ENCODE results near the gene LHFPL6. TPM values are rescaled to one million over a fixed set of nuclear protein-coding genes. Genes with fewer than 3 reads are reported as not detected.

LHFPL6 gene
- total and polyA plus RNA-seq, 9 of the 15 experiments (the other 6 are each of a cell fraction or from before 2014, with no cell fraction given): 0.18 TPM; not detected in 8

DNA sequence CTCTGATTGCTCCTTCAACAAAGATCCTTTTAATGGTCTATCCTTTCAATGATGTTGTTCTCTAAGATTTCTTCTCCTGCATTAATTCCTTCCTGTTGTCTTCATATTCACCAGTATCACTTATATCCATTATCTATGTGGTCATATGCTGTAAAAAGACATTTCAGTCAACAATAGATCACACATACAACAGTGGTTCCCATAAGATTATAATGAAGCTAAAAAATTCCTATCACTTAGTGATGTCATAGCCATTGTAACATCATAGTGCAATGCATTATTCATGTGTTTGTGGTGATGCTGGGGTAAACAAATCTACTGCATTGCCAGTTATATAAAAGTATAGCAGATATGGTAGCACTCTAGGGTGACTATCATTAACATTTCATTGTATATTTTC is 266.1 kb downstream of the LHFPL6 start:
- in situ Hi-C loops (cut with MboI) (no loop called here), intact Hi-C loops (cut with micrococcal nuclease) (no loop called here)
- Histone ChIP-seq H3K9me3 (replicated peaks; ENCODE audit: control insufficient read depth, insufficient read depth, low read depth, low read length) (no peaks in the 10 kb centered on the region), H3K4me2 (ENCODE audit: insufficient read depth, low read length) (no peak overlapping the region), H3K36me3 (ENCODE audit: control insufficient read depth, insufficient read depth, low read length) (no peaks in the 10 kb centered on the region), H3K4me3 (no peak overlapping the region), H3K79me2 (ENCODE audit: control insufficient read depth, insufficient read depth, low read length) (no peaks in the 10 kb centered on the region), H3K4me1 (replicated peaks in 1 of 2; ENCODE audit: control insufficient read depth in 2 of 2, insufficient read depth in 2 of 2, low read length in 2 of 2) (no peaks in the 10 kb centered on the region), H4K20me1 (replicated peaks; ENCODE audit: control insufficient read depth, insufficient read depth, low read length) (no peaks in the 10 kb centered on the region), H3K9me1 (ENCODE audit: control insufficient read depth, insufficient read depth, low read length) (no peaks in the 10 kb centered on the region), H3K27me3 (ENCODE audit: control insufficient read depth in 2 of 2, insufficient read depth in 2 of 2, low read length in 2 of 2) (no peaks in the 10 kb centered on the region), H3K9ac (ENCODE audit: insufficient read depth in 1 of 2, low read depth in 2 of 2, low read length in 2 of 2) (no peak overlapping the region), H2AFZ (ENCODE audit: low read depth, low read length) (no peak overlapping the region), H3K27ac (ENCODE audit: extremely low read depth, low read depth, low read length) (no peak overlapping the region)
- BruUV-seq (replicated peaks): no TSS peak
- FAIRE-seq (no peak), ATAC-seq (no peak), DNase-seq (ENCODE audit: extremely low read depth in 1 of 4, low spot score in 3 of 4) (no peak)
- CTCF ChIA-PET (ENCODE audit: low intra/inter-chr PET ratio): no interaction called here
- POLR2A ChIA-PET: no interaction called here
- TF ChIP-seq ZNF140 (CRISPR knock-in tag; IDR thresholded peaks at IDR 0.05) (no peak), ZNF609 (CRISPR knock-in tag; IDR thresholded peaks at IDR 0.05; ENCODE audit: borderline replicate concordance) (no peak), SRSF7 (optimal IDR thresholded peaks at IDR 0.05; ENCODE audit: low read depth, low read length) (no peak), ZNF12 (CRISPR knock-in tag; IDR thresholded peaks at IDR 0.05) (no peak), CBFB (CRISPR knock-in tag; IDR thresholded peaks at IDR 0.05) (no peak), ZNF668 (CRISPR knock-in tag; IDR thresholded peaks at IDR 0.05) (no peak), STAT5B (CRISPR knock-in tag; IDR thresholded peaks at IDR 0.05) (no peak), ZNF696 (CRISPR knock-in tag; conservative IDR thresholded peaks at IDR 0.05) (no peak), NFXL1 (CRISPR knock-in tag; IDR thresholded peaks at IDR 0.05) (no peak)
- TF ChIP-seq, protein P1, sequence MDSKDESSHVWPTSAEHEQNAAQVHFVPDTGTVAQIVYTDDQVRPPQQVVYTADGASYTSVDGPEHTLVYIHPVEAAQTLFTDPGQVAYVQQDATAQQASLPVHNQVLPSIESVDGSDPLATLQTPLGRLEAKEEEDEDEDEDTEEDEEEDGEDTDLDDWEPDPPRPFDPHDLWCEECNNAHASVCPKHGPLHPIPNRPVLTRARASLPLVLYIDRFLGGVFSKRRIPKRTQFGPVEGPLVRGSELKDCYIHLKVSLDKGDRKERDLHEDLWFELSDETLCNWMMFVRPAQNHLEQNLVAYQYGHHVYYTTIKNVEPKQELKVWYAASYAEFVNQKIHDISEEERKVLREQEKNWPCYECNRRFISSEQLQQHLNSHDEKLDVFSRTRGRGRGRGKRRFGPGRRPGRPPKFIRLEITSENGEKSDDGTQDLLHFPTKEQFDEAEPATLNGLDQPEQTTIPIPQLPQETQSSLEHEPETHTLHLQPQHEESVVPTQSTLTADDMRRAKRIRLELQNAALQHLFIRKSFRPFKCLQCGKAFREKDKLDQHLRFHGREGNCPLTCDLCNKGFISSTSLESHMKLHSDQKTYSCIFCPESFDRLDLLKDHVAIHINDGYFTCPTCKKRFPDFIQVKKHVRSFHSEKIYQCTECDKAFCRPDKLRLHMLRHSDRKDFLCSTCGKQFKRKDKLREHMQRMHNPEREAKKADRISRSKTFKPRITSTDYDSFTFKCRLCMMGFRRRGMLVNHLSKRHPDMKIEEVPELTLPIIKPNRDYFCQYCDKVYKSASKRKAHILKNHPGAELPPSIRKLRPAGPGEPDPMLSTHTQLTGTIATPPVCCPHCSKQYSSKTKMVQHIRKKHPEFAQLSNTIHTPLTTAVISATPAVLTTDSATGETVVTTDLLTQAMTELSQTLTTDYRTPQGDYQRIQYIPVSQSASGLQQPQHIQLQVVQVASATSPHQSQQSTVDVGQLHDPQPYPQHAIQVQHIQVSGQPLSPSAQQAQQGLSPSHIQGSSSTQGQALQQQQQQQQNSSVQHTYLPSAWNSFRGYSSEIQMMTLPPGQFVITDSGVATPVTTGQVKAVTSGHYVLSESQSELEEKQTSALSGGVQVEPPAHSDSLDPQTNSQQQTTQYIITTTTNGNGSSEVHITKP (IDR thresholded peaks at IDR 0.05; ENCODE audit: partially characterized antibody): no peak
